HL-60 (cell line): ENCODE measurements around the gene EGFL8.

Experiments
- DNase-seq, 2 experiments: peaks; one replicate each; pipeline ENCODE4 v3.0.0-alpha.2; 2010 to 2020; ENCODE audit warnings: low read depth in 1 of 2, low spot score in 1 of 2
- H3K27ac ChIP-seq: fragments of 250-450 bp; sonication (Bioruptor Pico); replicated peaks from 2 replicates; pipeline ENCODE4 v1.5.1; 2020; ENCODE audit warnings: mild to moderate bottlenecking, moderate library complexity
- H3K27me3 ChIP-seq: fragments of 250-450 bp; sonication (Bioruptor Pico); 2 replicates; pipeline ENCODE4 v1.5.1; 2021; ENCODE audit warnings: mild to moderate bottlenecking, moderate library complexity; ENCODE audit not compliant: insufficient read depth, poor library complexity, severe bottlenecking
- H3K4me3 ChIP-seq: replicated peaks from 2 replicates; pipeline ENCODE4 v1.5.1; 2011; ENCODE audit warnings: mild to moderate bottlenecking, control low read depth, low read length; ENCODE audit not compliant: insufficient read depth
- GABPA ChIP-seq: IDR thresholded peaks from 2 replicates; pipeline ENCODE4 v1.6.1; 2012; ENCODE audit warnings: low read depth
- POLR2AphosphoS5 ChIP-seq: IDR thresholded peaks from 2 replicates; pipeline ENCODE4 v1.6.1; 2012; ENCODE audit warnings: low read depth
- SPI1 ChIP-seq: IDR thresholded peaks from 2 replicates; pipeline ENCODE4 v1.6.1; 2012; ENCODE audit warnings: low read depth, mild to moderate bottlenecking, borderline replicate concordance
- TF ChIP-seq, protein P1 (sequence below): IDR thresholded peaks from 2 replicates; pipeline ENCODE4 v1.6.1; 2012; ENCODE audit warnings: low read depth; ENCODE audit not compliant: insufficient replicate concordance
- TF ChIP-seq, protein P2 (sequence below): IDR thresholded peaks from one replicate; pipeline ENCODE4 v1.5.1; 2011; ENCODE audit warnings: low read length, control low read depth, inconsistent platforms; ENCODE audit not compliant: insufficient read depth

The EGFL8 gene

DNA sequence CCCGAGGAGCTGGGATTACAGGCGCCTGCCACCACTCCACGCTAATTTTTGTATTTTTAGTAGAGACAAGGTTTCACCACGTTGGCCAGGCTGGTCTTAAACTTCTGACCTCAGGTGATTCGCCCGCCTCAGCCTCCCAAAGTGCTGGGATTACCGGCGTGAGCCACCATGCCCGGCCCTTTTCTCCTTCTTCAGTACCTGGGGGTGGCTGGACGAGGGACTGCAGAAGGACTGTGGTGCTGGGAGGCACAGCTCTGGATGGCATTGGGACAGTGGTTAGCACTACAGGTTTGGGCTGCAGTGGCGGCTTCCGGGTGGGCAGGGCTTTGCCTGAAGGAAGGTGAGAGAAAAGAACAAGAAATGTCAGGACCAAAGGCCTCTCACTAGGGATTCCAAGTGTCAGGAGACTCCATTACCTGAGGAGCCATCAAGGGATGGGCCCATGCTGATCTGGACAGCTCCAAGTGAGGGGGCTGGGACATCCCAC, 43.8 kb upstream of the EGFL8 start:
- H3K27me3 ChIP-seq = no peaks in the 10 kb centered on the region
- H3K27ac ChIP-seq = no peak overlapping the region
- no peak overlapping the region for H3K4me3 ChIP-seq
- TF ChIP-seq, protein P1, sequence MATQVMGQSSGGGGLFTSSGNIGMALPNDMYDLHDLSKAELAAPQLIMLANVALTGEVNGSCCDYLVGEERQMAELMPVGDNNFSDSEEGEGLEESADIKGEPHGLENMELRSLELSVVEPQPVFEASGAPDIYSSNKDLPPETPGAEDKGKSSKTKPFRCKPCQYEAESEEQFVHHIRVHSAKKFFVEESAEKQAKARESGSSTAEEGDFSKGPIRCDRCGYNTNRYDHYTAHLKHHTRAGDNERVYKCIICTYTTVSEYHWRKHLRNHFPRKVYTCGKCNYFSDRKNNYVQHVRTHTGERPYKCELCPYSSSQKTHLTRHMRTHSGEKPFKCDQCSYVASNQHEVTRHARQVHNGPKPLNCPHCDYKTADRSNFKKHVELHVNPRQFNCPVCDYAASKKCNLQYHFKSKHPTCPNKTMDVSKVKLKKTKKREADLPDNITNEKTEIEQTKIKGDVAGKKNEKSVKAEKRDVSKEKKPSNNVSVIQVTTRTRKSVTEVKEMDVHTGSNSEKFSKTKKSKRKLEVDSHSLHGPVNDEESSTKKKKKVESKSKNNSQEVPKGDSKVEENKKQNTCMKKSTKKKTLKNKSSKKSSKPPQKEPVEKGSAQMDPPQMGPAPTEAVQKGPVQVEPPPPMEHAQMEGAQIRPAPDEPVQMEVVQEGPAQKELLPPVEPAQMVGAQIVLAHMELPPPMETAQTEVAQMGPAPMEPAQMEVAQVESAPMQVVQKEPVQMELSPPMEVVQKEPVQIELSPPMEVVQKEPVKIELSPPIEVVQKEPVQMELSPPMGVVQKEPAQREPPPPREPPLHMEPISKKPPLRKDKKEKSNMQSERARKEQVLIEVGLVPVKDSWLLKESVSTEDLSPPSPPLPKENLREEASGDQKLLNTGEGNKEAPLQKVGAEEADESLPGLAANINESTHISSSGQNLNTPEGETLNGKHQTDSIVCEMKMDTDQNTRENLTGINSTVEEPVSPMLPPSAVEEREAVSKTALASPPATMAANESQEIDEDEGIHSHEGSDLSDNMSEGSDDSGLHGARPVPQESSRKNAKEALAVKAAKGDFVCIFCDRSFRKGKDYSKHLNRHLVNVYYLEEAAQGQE = no peak
- TF ChIP-seq SPI1 = no peak
- DNase-seq = no peak

DNA sequence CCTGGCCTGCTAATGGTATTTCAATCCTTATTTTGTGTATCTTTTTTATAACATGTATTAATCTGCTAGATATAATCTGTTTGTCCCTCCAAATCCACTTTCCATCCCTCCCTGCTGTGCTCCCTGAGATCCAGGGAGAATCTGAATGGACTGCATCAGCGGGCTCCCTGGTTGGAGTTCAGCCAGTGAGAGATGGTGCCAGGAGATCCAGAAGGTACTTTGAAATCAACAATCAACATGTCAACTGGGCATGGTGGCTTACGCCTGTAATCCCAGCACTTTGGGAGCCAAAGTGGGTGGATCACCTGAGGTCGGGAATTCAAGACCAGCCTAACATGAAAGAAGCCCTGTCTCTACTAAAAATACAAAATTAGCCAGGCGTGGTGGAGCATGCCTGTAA, 40.7 kb upstream of the EGFL8 start:
- no peak overlapping the region for H3K27ac ChIP-seq
- H3K4me3 ChIP-seq = no peak overlapping the region
- no peak for DNase-seq
- no peaks in the 10 kb centered on the region for H3K27me3 ChIP-seq
- TF ChIP-seq, protein P2, sequence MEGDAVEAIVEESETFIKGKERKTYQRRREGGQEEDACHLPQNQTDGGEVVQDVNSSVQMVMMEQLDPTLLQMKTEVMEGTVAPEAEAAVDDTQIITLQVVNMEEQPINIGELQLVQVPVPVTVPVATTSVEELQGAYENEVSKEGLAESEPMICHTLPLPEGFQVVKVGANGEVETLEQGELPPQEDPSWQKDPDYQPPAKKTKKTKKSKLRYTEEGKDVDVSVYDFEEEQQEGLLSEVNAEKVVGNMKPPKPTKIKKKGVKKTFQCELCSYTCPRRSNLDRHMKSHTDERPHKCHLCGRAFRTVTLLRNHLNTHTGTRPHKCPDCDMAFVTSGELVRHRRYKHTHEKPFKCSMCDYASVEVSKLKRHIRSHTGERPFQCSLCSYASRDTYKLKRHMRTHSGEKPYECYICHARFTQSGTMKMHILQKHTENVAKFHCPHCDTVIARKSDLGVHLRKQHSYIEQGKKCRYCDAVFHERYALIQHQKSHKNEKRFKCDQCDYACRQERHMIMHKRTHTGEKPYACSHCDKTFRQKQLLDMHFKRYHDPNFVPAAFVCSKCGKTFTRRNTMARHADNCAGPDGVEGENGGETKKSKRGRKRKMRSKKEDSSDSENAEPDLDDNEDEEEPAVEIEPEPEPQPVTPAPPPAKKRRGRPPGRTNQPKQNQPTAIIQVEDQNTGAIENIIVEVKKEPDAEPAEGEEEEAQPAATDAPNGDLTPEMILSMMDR = no peak
- TF ChIP-seq GABPA (no peak), SPI1 (no peak), POLR2AphosphoS5 (no peak)
- TF ChIP-seq, protein P1 = no peak

DNA sequence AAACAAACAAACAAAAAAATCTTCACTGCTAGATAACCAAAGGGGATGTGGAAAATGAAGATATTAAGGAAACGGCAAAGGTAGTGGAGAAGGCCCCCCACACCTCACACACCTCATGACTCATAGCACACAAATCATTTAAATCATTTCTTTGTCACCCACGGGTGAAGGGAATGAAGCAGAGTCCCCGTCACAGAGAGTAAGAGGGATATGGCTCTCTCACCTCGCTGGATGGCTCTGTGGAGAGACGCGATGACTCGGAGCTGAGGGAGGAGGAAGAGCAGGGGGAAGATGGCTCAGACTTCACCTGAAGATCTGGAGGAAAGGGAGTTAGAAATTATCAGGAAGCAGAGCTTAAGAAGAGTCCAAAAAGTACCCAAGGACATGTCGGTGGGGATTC, 37.5 kb upstream of the EGFL8 start:
- Histone ChIP-seq H3K27me3 (no peaks in the 10 kb centered on the region), H3K4me3 (peak overlapping the region; percentile 99), H3K27ac (peak overlapping the region; percentile 79)
- DNase-seq = no peak
- TF ChIP-seq, protein P1 = no peak
- TF ChIP-seq GABPA (no peak), SPI1 (no peak), POLR2AphosphoS5 (no peak)
- TF ChIP-seq, protein P2 = no peak

DNA sequence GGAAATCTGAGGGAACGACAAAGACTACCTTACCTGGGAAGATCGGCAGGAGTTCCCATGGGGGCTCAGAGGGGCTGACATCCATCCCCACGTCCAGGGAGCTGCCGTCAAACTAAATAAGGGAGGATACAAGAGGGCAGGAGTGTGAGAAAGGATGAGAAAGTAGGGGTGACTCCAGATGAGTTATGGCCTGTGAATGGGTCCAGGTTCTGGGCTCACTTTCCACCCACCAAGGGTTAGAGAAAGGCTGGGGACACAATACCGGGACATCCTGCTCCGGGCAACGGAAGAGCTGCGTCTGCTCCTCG, 37.0 kb upstream of the EGFL8 start:
- Histone ChIP-seq H3K27me3 (no peaks in the 10 kb centered on the region), H3K4me3 (peak overlapping the region; percentile 99), H3K27ac (peak overlapping the region; percentile 79)
- DNase-seq = no peak
- TF ChIP-seq, protein P1 = no peak
- TF ChIP-seq POLR2AphosphoS5 (no peak), SPI1 (no peak), GABPA (no peak)
- TF ChIP-seq, protein P2 = no peak
